ENCODE measurements around the gene G6PC1. TPM values are rescaled to one million over a fixed set of nuclear protein-coding genes. Genes with fewer than 3 reads are reported as not detected.
A peak's percentile ranks its signal among the peaks of the same experiment; 100 is the strongest.

Gene G6PC1
- total and polyA plus RNA-seq, 2 of the 13 experiments (the other 11 are each of a cell fraction or from before 2014, with no cell fraction given), result 1.7 to 37.9 TPM

- TF ChIP-seq SAP130 (CRISPR knock-in tag; IDR thresholded peaks at IDR 0.05; ENCODE audit: low read depth) (peak; percentile 66), IKZF4 (CRISPR knock-in tag; IDR thresholded peaks at IDR 0.05; ENCODE audit: borderline replicate concordance, low read depth, not compliant biosample characterization) (peak; percentile 59), ZBTB3 (CRISPR knock-in tag; IDR thresholded peaks at IDR 0.05; ENCODE audit: borderline replicate concordance, low read depth) (0 out of 2 replicates have a peak, but pooled peaks have one; percentile 83), ZNF572 (CRISPR knock-in tag; IDR thresholded peaks at IDR 0.05) (no peak), ELF1 (CRISPR knock-in tag; IDR thresholded peaks at IDR 0.05) (no peak), RFX1 (IDR thresholded peaks at IDR 0.05) (no peak), RBFOX2 (IDR thresholded peaks at IDR 0.05; ENCODE audit: low read depth, low read length) (no peak), ZNF850 (CRISPR knock-in tag; conservative IDR thresholded peaks at IDR 0.05) (peak; percentile 29; the same call in 1 of the 2 replicates), GMEB1 (CRISPR knock-in tag; IDR thresholded peaks at IDR 0.05; ENCODE audit: borderline replicate concordance) (peak; percentile 43), ZFP41 (CRISPR knock-in tag; IDR thresholded peaks at IDR 0.05; ENCODE audit: borderline replicate concordance) (no peak), NFKBIZ (CRISPR knock-in tag; IDR thresholded peaks at IDR 0.05) (0 out of 2 replicates have a peak, but pooled peaks have one; percentile 54), BORCS8-MEF2B (CRISPR knock-in tag; IDR thresholded peaks at IDR 0.05) (peak; percentile 27; the same call in 1 of the 2 replicates), PAXIP1 (CRISPR knock-in tag; conservative IDR thresholded peaks at IDR 0.05) (peak; percentile 96), ARNTL (CRISPR knock-in tag; IDR thresholded peaks at IDR 0.05) (peak; percentile 91), HCFC1 (IDR thresholded peaks at IDR 0.05; ENCODE audit: low read depth, low read length) (no peak), NCOA1 (CRISPR knock-in tag; IDR thresholded peaks at IDR 0.05) (no peak), CBX1 (IDR thresholded peaks at IDR 0.05; ENCODE audit: low read depth) (peak; percentile 19), TP53 (CRISPR knock-in tag; conservative IDR thresholded peaks at IDR 0.05) (no peak), EED (CRISPR knock-in tag; IDR thresholded peaks at IDR 0.05) (no peak)
- TF ChIP-seq, protein P1, sequence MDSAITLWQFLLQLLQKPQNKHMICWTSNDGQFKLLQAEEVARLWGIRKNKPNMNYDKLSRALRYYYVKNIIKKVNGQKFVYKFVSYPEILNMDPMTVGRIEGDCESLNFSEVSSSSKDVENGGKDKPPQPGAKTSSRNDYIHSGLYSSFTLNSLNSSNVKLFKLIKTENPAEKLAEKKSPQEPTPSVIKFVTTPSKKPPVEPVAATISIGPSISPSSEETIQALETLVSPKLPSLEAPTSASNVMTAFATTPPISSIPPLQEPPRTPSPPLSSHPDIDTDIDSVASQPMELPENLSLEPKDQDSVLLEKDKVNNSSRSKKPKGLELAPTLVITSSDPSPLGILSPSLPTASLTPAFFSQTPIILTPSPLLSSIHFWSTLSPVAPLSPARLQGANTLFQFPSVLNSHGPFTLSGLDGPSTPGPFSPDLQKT (CRISPR knock-in tag; IDR thresholded peaks at IDR 0.05; ENCODE audit: borderline replicate concordance), result no peak
- TF ChIP-seq, protein P2, sequence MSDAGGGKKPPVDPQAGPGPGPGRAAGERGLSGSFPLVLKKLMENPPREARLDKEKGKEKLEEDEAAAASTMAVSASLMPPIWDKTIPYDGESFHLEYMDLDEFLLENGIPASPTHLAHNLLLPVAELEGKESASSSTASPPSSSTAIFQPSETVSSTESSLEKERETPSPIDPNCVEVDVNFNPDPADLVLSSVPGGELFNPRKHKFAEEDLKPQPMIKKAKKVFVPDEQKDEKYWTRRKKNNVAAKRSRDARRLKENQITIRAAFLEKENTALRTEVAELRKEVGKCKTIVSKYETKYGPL (CRISPR knock-in tag; IDR thresholded peaks at IDR 0.05), result no peak
Measured at GRCh38 chr17:42866631-42867575, 33.7 kb upstream of the G6PC1 start (continued).

All from HepG2 (cell line).